ENCODE measurements around the gene TFEB. TPM values are rescaled to one million over a fixed set of nuclear protein-coding genes. Genes with fewer than 3 reads are reported as not detected.

TFEB gene
- total RNA-seq, 3 donors from 2014 or later (not counting 1 experiment from before 2014, with no cell fraction given), result 56.0 to 66.7 (median 66.2) TPM

DNA sequence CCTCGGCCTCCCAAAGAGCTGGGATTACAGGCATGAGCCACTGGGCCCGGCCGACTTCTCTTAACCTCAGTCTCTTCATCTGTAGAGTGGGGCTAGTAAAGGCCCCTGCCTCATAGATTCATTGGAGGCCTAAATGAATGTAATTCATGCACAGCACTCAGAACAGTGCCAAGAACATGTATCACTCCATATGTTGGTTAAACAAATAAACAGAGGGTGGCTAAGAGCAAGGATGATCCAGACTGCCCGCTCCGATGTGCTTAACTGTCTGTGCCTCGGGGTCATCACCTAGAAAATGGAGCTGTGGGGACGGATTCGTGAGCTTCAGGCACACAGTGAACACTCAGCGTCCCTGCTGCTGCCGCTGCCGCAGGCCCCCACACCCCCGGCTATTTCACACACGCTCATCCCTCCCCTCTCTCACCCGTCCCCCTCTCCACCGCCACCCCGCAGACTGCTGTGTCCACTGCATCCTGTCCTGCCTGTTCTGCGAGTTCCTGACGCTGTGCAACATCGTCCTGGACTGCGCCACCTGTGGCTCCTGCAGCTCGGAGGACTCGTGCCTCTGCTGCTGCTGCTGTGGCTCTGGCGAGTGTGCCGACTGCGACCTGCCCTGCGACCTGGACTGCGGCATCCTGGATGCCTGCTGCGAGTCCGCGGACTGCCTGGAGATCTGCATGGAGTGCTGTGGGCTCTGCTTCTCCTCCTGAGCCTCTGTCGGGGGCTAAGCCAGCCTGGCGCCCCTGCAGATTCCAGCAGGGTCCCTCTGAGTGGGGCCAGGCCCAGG lies 82.3 kb downstream of the TFEB start:
- no peak overlapping the region for H3K4me3 Mint-ChIP-seq
- Histone ChIP-seq H3K36me3 (ENCODE audit: control insufficient read depth, insufficient read depth, low read length) (no peaks in the 10 kb centered on the region), H3K4me3 (ENCODE audit: low read length) (no peak overlapping the region), H3K27me3 (ENCODE audit: control insufficient read depth, insufficient read depth, low read length) (no peaks in the 10 kb centered on the region), H3K4me1 (ENCODE audit: control insufficient read depth, insufficient read depth, low read length) (no peaks in the 10 kb centered on the region), H3K9me3 (ENCODE audit: control insufficient read depth, insufficient read depth, low read length) (no peaks in the 10 kb centered on the region), H3K27ac (ENCODE audit: low read length) (no peak overlapping the region)
- H3K27ac Mint-ChIP-seq, result no peak overlapping the region
- peaks cover 6 to 20% of the 10 kb centered on the region in 2 donors for H3K27me3 Mint-ChIP-seq (ENCODE audit: low read depth in 2 of 2)
- TF ChIP-seq, protein P1, sequence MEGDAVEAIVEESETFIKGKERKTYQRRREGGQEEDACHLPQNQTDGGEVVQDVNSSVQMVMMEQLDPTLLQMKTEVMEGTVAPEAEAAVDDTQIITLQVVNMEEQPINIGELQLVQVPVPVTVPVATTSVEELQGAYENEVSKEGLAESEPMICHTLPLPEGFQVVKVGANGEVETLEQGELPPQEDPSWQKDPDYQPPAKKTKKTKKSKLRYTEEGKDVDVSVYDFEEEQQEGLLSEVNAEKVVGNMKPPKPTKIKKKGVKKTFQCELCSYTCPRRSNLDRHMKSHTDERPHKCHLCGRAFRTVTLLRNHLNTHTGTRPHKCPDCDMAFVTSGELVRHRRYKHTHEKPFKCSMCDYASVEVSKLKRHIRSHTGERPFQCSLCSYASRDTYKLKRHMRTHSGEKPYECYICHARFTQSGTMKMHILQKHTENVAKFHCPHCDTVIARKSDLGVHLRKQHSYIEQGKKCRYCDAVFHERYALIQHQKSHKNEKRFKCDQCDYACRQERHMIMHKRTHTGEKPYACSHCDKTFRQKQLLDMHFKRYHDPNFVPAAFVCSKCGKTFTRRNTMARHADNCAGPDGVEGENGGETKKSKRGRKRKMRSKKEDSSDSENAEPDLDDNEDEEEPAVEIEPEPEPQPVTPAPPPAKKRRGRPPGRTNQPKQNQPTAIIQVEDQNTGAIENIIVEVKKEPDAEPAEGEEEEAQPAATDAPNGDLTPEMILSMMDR (IDR thresholded peaks at IDR 0.05), result no peak
- WGBS (ENCODE audit: insufficient coverage), result 89% methylated on average over 32 of the region's 32 CpGs
- DNase-seq (no peak), ATAC-seq (no peak)
- no peaks in the 10 kb centered on the region for H3K4me1 Mint-ChIP-seq
- no peaks in the 10 kb centered on the region for H3K9me3 Mint-ChIP-seq
- intact Hi-C loops (cut with micrococcal nuclease), result no loop called here
- H3K36me3 Mint-ChIP-seq, result no peaks in the 10 kb centered on the region

GRCh38 chr6:41651962-41652657 lies 83.3 kb downstream of the TFEB start:
- no peak overlapping the region for H3K27ac Mint-ChIP-seq

GRCh38 chr6:41651246-41651961 lies 84.0 kb downstream of the TFEB start:
- no peak overlapping the region for H3K27ac Mint-ChIP-seq
- no peaks in the 10 kb centered on the region for H3K36me3 Mint-ChIP-seq
- TF ChIP-seq, protein P1 (IDR thresholded peaks at IDR 0.05), result no peak

More at GRCh38 chr6:41651962-41652657, 83.3 kb downstream of the TFEB start:
- 89% methylated on average over 13 of the region's 14 CpGs for WGBS (ENCODE audit: insufficient coverage)
- Mint-ChIP-seq H3K4me1 (no peaks in the 10 kb centered on the region), H3K27me3 (ENCODE audit: low read depth in 2 of 2) (peaks cover 0 to 14% of the 10 kb centered on the region in 2 donors), H3K36me3 (no peaks in the 10 kb centered on the region), H3K4me3 (no peak overlapping the region), H3K9me3 (no peaks in the 10 kb centered on the region)
- no peaks in the 10 kb centered on the region for H3K36me3 ChIP-seq (ENCODE audit: control insufficient read depth, insufficient read depth, low read length)
- H3K4me1 ChIP-seq (ENCODE audit: control insufficient read depth, insufficient read depth, low read length), result no peaks in the 10 kb centered on the region
- no peak for ATAC-seq
- no peak for DNase-seq
- no peaks in the 10 kb centered on the region for H3K9me3 ChIP-seq (ENCODE audit: control insufficient read depth, insufficient read depth, low read length)
- H3K27me3 ChIP-seq (ENCODE audit: control insufficient read depth, insufficient read depth, low read length), result no peaks in the 10 kb centered on the region
- intact Hi-C loops (cut with micrococcal nuclease), result no loop called here
- TF ChIP-seq, protein P1 (IDR thresholded peaks at IDR 0.05), result no peak
- H3K4me3 ChIP-seq (ENCODE audit: low read length), result no peak overlapping the region
- no peak overlapping the region for H3K27ac ChIP-seq (ENCODE audit: low read length)

More at GRCh38 chr6:41651246-41651961, 84.0 kb downstream of the TFEB start:
- ATAC-seq, result no peak
- Histone ChIP-seq H3K27ac (ENCODE audit: low read length) (no peak overlapping the region), H3K9me3 (ENCODE audit: control insufficient read depth, insufficient read depth, low read length) (no peaks in the 10 kb centered on the region), H3K4me3 (ENCODE audit: low read length) (no peak overlapping the region), H3K27me3 (ENCODE audit: control insufficient read depth, insufficient read depth, low read length) (no peaks in the 10 kb centered on the region), H3K36me3 (ENCODE audit: control insufficient read depth, insufficient read depth, low read length) (no peaks in the 10 kb centered on the region), H3K4me1 (ENCODE audit: control insufficient read depth, insufficient read depth, low read length) (no peaks in the 10 kb centered on the region)
- WGBS (ENCODE audit: insufficient coverage), result 80% methylated on average over 11 of the region's 11 CpGs
- peaks cover 0 to 14% of the 10 kb centered on the region in 2 donors for H3K27me3 Mint-ChIP-seq (ENCODE audit: low read depth in 2 of 2)
- no peaks in the 10 kb centered on the region for H3K4me1 Mint-ChIP-seq
- intact Hi-C loops (cut with micrococcal nuclease), result no loop called here
- no peak for DNase-seq
- H3K4me3 Mint-ChIP-seq, result no peak overlapping the region
- H3K9me3 Mint-ChIP-seq, result no peaks in the 10 kb centered on the region

All from natural killer cell (primary cell).